HUES48 (cell line): ENCODE results near the gene FFAR2.
"Not testable (repeated sequence)": the region's sequence is repeated elsewhere in the genome, so short reads cannot be mapped to it uniquely, and the experiment has no call there.

Source experiments
- H3K27ac ChIP-seq: one replicate; pipeline ENCODE4 v1.7.0; 2013; ENCODE audit warnings: low read depth, low read length, inconsistent platforms
- H3K27me3 ChIP-seq: 2 replicates; pipeline ENCODE4 v1.6.1; 2013; ENCODE audit warnings: mild to moderate bottlenecking, low read length; ENCODE audit not compliant: control insufficient read depth, insufficient read depth
- H3K36me3 ChIP-seq: 2 replicates; pipeline ENCODE4 v1.6.1; 2013; ENCODE audit warnings: low read length; ENCODE audit not compliant: control insufficient read depth, insufficient read depth
- H3K4me1 ChIP-seq: 2 replicates; pipeline ENCODE4 v1.6.1; 2013; ENCODE audit warnings: mild to moderate bottlenecking, low read length; ENCODE audit not compliant: control insufficient read depth, insufficient read depth
- H3K4me3 ChIP-seq: 2 replicates; pipeline ENCODE4 v1.5.1; 2013; ENCODE audit warnings: mild to moderate bottlenecking, low read depth, low read length
- H3K9ac ChIP-seq: 2 replicates; pipeline ENCODE4 v1.6.1; 2013; ENCODE audit warnings: mild to moderate bottlenecking, low read depth, low read length, moderate library complexity
- H3K9me3 ChIP-seq: 2 replicates; pipeline ENCODE4 v1.6.1; 2013; ENCODE audit warnings: low read length; ENCODE audit not compliant: control insufficient read depth, insufficient read depth

Gene FFAR2

GRCh38 chr19:35409191-35409590 lies 38.9 kb upstream of the FFAR2 start:
- no peaks in the 10 kb centered on the region for H3K9me3 ChIP-seq
- no peak overlapping the region for H3K27ac ChIP-seq
- H3K4me3 ChIP-seq = no peak overlapping the region
- no peaks in the 10 kb centered on the region for H3K4me1 ChIP-seq
- H3K36me3 ChIP-seq = no peaks in the 10 kb centered on the region
- no peak overlapping the region for H3K9ac ChIP-seq
- H3K27me3 ChIP-seq = no peaks in the 10 kb centered on the region

GRCh38 chr19:35410487-35410886 lies 37.6 kb upstream of the FFAR2 start:
- Histone ChIP-seq H3K27me3 (no peaks in the 10 kb centered on the region), H3K4me1 (no peaks in the 10 kb centered on the region), H3K27ac (no peak overlapping the region), H3K4me3 (no peak overlapping the region), H3K9me3 (no peaks in the 10 kb centered on the region), H3K36me3 (no peaks in the 10 kb centered on the region), H3K9ac (no peak overlapping the region)

- Histone ChIP-seq H3K4me1 (no peaks in the 10 kb centered on the region), H3K4me3 (no peak overlapping the region), H3K27me3 (no peaks in the 10 kb centered on the region), H3K27ac (no peak overlapping the region), H3K9ac (no peak overlapping the region), H3K9me3 (no peaks in the 10 kb centered on the region), H3K36me3 (no peaks in the 10 kb centered on the region)
These were observed 33.6 kb upstream of the FFAR2 start for GRCh38 chr19:35414442-35414841.

GRCh38 chr19:35416331-35416730 lies 31.7 kb upstream of the FFAR2 start:
- H3K9me3 ChIP-seq = no peaks in the 10 kb centered on the region
- H3K36me3 ChIP-seq = no peaks in the 10 kb centered on the region
- H3K9ac ChIP-seq = no peak overlapping the region
- no peak overlapping the region for H3K27ac ChIP-seq
- no peak overlapping the region for H3K4me3 ChIP-seq
- no peaks in the 10 kb centered on the region for H3K27me3 ChIP-seq
- no peaks in the 10 kb centered on the region for H3K4me1 ChIP-seq

GRCh38 chr19:35417278-35417677 lies 30.8 kb upstream of the FFAR2 start:
- no peaks in the 10 kb centered on the region for H3K9me3 ChIP-seq
- H3K4me1 ChIP-seq = no peaks in the 10 kb centered on the region
- no peak overlapping the region for H3K9ac ChIP-seq
- no peak overlapping the region for H3K27ac ChIP-seq
- H3K4me3 ChIP-seq = no peak overlapping the region
- H3K27me3 ChIP-seq = no peaks in the 10 kb centered on the region
- no peaks in the 10 kb centered on the region for H3K36me3 ChIP-seq

GRCh38 chr19:35417713-35418534 lies 30.1 kb upstream of the FFAR2 start:
- no peak overlapping the region for H3K9ac ChIP-seq
- no peak overlapping the region for H3K27ac ChIP-seq
- no peaks in the 10 kb centered on the region for H3K9me3 ChIP-seq
- H3K4me1 ChIP-seq = no peaks in the 10 kb centered on the region
- no peaks in the 10 kb centered on the region for H3K27me3 ChIP-seq
- H3K36me3 ChIP-seq = no peaks in the 10 kb centered on the region
- no peak overlapping the region for H3K4me3 ChIP-seq

- Histone ChIP-seq H3K27me3 (no peaks in the 10 kb centered on the region), H3K4me1 (no peaks in the 10 kb centered on the region), H3K36me3 (no peaks in the 10 kb centered on the region), H3K9ac (no peak overlapping the region), H3K27ac (no peak overlapping the region), H3K9me3 (no peaks in the 10 kb centered on the region), H3K4me3 (no peak overlapping the region)
These were observed 29.0 kb upstream of the FFAR2 start for GRCh38 chr19:35419046-35419445.

- H3K9me3 ChIP-seq = no peaks in the 10 kb centered on the region
- H3K27me3 ChIP-seq = no peaks in the 10 kb centered on the region
- H3K36me3 ChIP-seq = no peaks in the 10 kb centered on the region
- H3K9ac ChIP-seq = no peak overlapping the region
- no peaks in the 10 kb centered on the region for H3K4me1 ChIP-seq
- no peak overlapping the region for H3K4me3 ChIP-seq
- no peak overlapping the region for H3K27ac ChIP-seq
These were observed 28.3 kb upstream of the FFAR2 start for GRCh38 chr19:35419805-35420204.

GRCh38 chr19:35421362-35421761 lies 26.7 kb upstream of the FFAR2 start:
- H3K36me3 ChIP-seq = no peaks in the 10 kb centered on the region
- H3K9ac ChIP-seq = no peak overlapping the region
- H3K4me1 ChIP-seq = no peaks in the 10 kb centered on the region
- H3K4me3 ChIP-seq = no peak overlapping the region
- no peak overlapping the region for H3K27ac ChIP-seq
- H3K27me3 ChIP-seq = no peaks in the 10 kb centered on the region
- H3K9me3 ChIP-seq = no peaks in the 10 kb centered on the region

- H3K9ac ChIP-seq, H3K4me1 ChIP-seq, H3K9me3 ChIP-seq, H3K4me3 ChIP-seq, H3K27ac ChIP-seq, H3K27me3 ChIP-seq, H3K36me3 ChIP-seq: not testable (repeated sequence)
These were observed 24.7 kb upstream of the FFAR2 start for GRCh38 chr19:35423406-35423805.

GRCh38 chr19:35425682-35426081 lies 22.4 kb upstream of the FFAR2 start:
- H3K36me3 ChIP-seq = no peaks in the 10 kb centered on the region
- no peak overlapping the region for H3K9ac ChIP-seq
- no peaks in the 10 kb centered on the region for H3K4me1 ChIP-seq
- no peaks in the 10 kb centered on the region for H3K9me3 ChIP-seq
- H3K27ac ChIP-seq = no peak overlapping the region
- H3K27me3 ChIP-seq = no peaks in the 10 kb centered on the region
- H3K4me3 ChIP-seq = no peak overlapping the region
